ENCODE results near the gene DNM3. TPM values are rescaled to one million over a fixed set of nuclear protein-coding genes. Genes with fewer than 3 reads are reported as not detected.

The DNM3 gene
- total RNA-seq, 4 donors from 2014 or later, result 2.7 to 4.5 (median 4.0) TPM

DNA sequence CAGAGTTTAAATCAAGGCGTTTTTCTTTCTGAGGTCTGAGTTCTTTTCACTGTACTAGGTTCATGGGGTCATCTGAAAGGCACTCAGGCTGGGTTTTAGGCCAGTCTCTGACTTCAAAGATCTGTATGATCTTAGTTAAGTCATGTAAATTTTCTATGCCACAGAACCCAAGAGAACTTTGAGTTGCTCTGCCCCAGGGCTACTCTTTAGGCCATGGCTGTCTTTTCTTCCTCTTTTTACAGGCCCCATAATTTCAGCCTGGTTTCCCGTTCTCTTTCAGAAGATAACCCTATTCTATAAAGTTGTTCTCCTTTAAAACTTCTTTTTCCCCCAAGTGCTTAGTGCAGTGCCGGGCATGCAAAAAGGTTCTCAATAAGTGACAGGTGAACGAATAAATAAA lies 33.7 kb upstream of the DNM3 start:
- DNase-seq (ENCODE audit: low spot score in 2 of 2), result no peak
- TF ChIP-seq POLR2A (IDR thresholded peaks at IDR 0.05), result no peak
- TF ChIP-seq, protein P1, sequence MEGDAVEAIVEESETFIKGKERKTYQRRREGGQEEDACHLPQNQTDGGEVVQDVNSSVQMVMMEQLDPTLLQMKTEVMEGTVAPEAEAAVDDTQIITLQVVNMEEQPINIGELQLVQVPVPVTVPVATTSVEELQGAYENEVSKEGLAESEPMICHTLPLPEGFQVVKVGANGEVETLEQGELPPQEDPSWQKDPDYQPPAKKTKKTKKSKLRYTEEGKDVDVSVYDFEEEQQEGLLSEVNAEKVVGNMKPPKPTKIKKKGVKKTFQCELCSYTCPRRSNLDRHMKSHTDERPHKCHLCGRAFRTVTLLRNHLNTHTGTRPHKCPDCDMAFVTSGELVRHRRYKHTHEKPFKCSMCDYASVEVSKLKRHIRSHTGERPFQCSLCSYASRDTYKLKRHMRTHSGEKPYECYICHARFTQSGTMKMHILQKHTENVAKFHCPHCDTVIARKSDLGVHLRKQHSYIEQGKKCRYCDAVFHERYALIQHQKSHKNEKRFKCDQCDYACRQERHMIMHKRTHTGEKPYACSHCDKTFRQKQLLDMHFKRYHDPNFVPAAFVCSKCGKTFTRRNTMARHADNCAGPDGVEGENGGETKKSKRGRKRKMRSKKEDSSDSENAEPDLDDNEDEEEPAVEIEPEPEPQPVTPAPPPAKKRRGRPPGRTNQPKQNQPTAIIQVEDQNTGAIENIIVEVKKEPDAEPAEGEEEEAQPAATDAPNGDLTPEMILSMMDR (IDR thresholded peaks at IDR 0.05), result no peak
- H3K4me3 ChIP-seq (ENCODE audit: low read depth, poor library complexity, severe bottlenecking), result no peak overlapping the region
- intact Hi-C loops (cut with DNase I; ENCODE audit: low total_unique reads), result no loop called here
- WGBS, 2 donors, result 86 to 88% methylated on average over 4 of the region's 4 CpGs

DNA sequence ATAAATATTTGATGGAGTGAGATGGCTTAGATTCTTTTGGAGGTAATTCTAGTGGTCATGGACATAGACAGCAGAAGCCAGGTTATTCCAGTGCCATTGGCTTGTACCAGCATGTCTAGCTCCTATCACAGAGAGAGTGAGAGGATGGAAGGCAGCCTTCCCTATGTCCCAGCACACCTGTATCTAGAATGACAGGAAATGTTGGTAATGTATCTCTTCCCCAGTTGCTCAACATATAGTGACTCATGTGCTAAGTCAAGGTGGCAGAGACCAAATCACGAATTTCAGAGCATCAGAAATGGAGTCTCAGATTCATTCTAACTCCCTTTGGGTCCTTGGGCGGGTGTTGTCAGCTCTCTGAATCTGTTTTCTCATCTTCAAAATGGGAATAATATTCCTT lies 31.5 kb upstream of the DNM3 start:
- no peak for DNase-seq (ENCODE audit: low spot score in 2 of 2)
- 61 to 80% methylated on average over 2 of the region's 2 CpGs for whole genome bisulfite sequencing, 2 donors
- no peak overlapping the region for H3K4me3 ChIP-seq (ENCODE audit: low read depth, poor library complexity, severe bottlenecking)
- intact Hi-C loops (cut with DNase I; ENCODE audit: low total_unique reads), result no loop called here
- TF ChIP-seq POLR2A (IDR thresholded peaks at IDR 0.05), result no peak
- TF ChIP-seq, protein P1 (IDR thresholded peaks at IDR 0.05), result no peak

DNA sequence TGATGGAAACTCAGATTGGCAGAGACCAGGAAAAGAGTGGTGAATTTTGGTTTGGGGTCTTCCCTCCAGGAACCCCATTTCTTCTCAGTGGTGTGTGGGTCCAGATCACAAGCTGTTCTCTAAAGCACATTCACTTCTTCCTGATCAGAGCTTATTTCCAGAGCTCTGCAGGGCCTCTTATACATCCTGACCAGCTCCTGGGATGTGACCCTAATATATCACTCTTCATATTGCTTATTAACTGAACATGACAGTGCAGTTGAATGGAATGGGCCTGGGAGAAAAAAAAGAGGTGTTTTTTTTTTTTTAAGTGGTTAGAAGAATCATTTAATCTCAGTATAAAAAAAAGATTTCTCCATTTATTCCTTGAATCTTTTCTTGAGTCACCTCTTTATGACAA lies 29.6 kb upstream of the DNM3 start:
- DNase-seq (ENCODE audit: low spot score in 2 of 2), result no peak
- H3K4me3 ChIP-seq (ENCODE audit: low read depth, poor library complexity, severe bottlenecking), result no peak overlapping the region
- intact Hi-C loops (cut with DNase I; ENCODE audit: low total_unique reads), result no loop called here
- TF ChIP-seq, protein P1 (IDR thresholded peaks at IDR 0.05), result no peak
- TF ChIP-seq POLR2A (IDR thresholded peaks at IDR 0.05), result no peak

DNA sequence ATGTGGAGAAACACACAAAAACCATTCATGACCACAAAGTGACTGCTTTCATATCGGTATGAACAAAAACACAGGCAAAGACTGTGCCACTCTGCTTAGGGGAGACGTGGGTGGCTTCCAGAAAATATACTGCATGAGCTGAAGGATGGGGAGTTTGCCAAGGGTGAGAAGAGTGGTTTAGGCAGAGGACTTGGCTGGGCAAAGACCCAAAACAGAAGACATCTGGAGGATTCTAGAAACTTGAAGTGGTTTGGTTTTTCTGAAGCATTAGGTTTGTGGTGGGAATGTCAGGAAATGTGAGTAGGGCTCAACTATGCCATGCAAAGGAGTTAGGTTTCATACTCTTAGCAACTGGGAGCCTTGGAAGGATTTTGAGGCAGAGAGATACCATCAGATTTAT lies 26.6 kb upstream of the DNM3 start:
- intact Hi-C loops (cut with DNase I; ENCODE audit: low total_unique reads), result no loop called here
- WGBS, 2 donors, result 45 to 53% methylated on average over 2 of the region's 2 CpGs
- no peak overlapping the region for H3K4me3 ChIP-seq (ENCODE audit: low read depth, poor library complexity, severe bottlenecking)
- no peak for DNase-seq (ENCODE audit: low spot score in 2 of 2)
- TF ChIP-seq, protein P1 (IDR thresholded peaks at IDR 0.05), result no peak
- TF ChIP-seq POLR2A (IDR thresholded peaks at IDR 0.05), result no peak

DNA sequence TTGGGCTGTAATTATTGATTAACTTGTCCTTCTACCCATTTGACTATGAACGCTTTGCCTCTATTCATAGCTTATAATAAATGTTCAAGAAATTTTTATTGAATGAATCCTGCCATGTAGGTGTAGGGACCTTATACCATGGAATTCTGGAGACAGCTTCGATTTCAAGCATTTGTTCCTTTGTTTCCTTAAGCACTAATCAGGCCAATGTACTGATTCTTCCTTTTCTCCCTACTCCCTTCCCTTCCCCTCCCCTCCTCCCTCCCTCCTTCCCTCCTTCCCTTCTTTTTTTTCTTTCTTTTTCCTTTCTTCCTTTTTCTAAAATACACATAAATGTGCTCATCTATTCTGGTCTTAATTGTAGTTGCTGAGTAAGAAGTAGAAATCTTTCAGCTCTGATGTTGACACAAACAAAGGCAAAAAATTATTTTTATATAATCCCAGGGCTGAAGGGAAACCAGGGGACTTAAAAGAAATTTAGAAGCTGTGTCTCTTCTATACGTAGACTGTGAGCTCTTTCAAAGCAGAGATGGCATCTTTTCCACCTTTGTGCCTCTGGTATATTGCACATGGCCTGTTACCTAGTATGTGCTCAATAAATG lies 24.9 kb upstream of the DNM3 start:
- H3K4me3 ChIP-seq (ENCODE audit: low read depth, poor library complexity, severe bottlenecking), result no peak overlapping the region
- DNase-seq (ENCODE audit: low spot score in 2 of 2), result no peak
- intact Hi-C loops (cut with DNase I; ENCODE audit: low total_unique reads), result no loop called here
- WGBS, 2 donors, result 88 to 92% methylated on average over 3 of the region's 3 CpGs
- TF ChIP-seq POLR2A (IDR thresholded peaks at IDR 0.05), result no peak
- TF ChIP-seq, protein P1 (IDR thresholded peaks at IDR 0.05), result no peak

Data from lower leg skin (tissue), 4 donors.